Uterus (tissue), 2 donors: ENCODE results near the gene NLGN1.

Experiments used
- CTCF ChIP-seq, 4 experiments: fragments of 200-600 bp in 2 of 4; fragments of 450-650 bp in 2 of 4; sonication (generic) in 2 of 4; IDR thresholded peaks; one replicate each; pipeline ENCODE4 v1.5.1; 2016 to 2019; ENCODE audit warnings: antibody characterized with exemption in 4 of 4, mild to moderate bottlenecking in 2 of 4, moderate library complexity in 1 of 4
- POLR2A ChIP-seq, 2 donors: fragments of 450-650 bp; IDR thresholded peaks; one replicate each; pipeline ENCODE4 v1.6.1; 2016; ENCODE audit warnings: antibody characterized with exemption in 2 of 2, mild to moderate bottlenecking in 1 of 2, moderate library complexity in 1 of 2

- no peak for TF ChIP-seq POLR2A (IDR thresholded peaks at IDR 0.05)
- TF ChIP-seq CTCF (IDR thresholded peaks at IDR 0.05): no peak
Observed at GRCh38 chr3:173538410-173538809, 140.9 kb downstream of the NLGN1 start.
